K562 (cell line): ENCODE results near the gene NMT1. TPM values are rescaled to one million over a fixed set of nuclear protein-coding genes. Genes with fewer than 3 reads are reported as not detected.

Experiments used
- ATAC-seq: fragments of 200-7000 bp; cut with Tn5 transposase; 3 replicates; pipeline ENCODE4 v1.9.1; 2020; ENCODE audit warnings: moderate library complexity
- BruUV-seq: library from RNA; stranded (reverse); fragments of 400-500 nt; replicated peaks from 2 replicates; lab custom pipeline; 2021; lab: Mats Ljungman, UMichigan
- CTCF ChIA-PET: fragments of 300-600 bp; formaldehyde crosslinking; extraction: SDS; loops from one replicate; lab custom pipeline; 2021; ENCODE audit warnings: low intra/inter-chr PET ratio; lab: Yijun Ruan, JAX
- POLR2A ChIA-PET: fragments of 300-600, 350-650 bp; sonication (Branson Sonifier 250); formaldehyde crosslinking; extraction: SDS; loops from one replicate; lab custom pipeline; 2021; ENCODE audit warnings: antibody characterized with exemption, inconsistent platforms; lab: Yijun Ruan, JAX
- DNase-seq, 4 experiments: peaks; one replicate each; pipeline versions ENCODE4 v3.0.0 to v3.0.0-alpha.2; 2011 to 2018; ENCODE audit warnings: low spot score in 3 of 4, mixed read lengths in 3 of 4; ENCODE audit errors: extremely low read depth in 1 of 4
- FAIRE-seq: peaks from 2 replicates; lab custom pipeline; 2011; peaks lifted over from hg19 to GRCh38; lab: Jason Lieb, UNC
- H2AFZ ChIP-seq: 2 replicates; pipeline ENCODE4 v1.6.0; 2011; ENCODE audit warnings: low read depth, low read length, control low read depth, inconsistent platforms
- H3K27ac ChIP-seq: fragments of 200-600 bp; 3 replicates; pipeline ENCODE4 v1.8.0; 2011; ENCODE audit warnings: low read depth, mild to moderate bottlenecking, control low read depth, inconsistent platforms, low read length, moderate library complexity, mixed read lengths; ENCODE audit errors: extremely low read depth
- H3K27me3 ChIP-seq, 2 experiments: fragments of 300-600 bp in 1 of 2; 2 replicates in 1 of 2; 3 replicates in 1 of 2; pipeline versions ENCODE4 v1.6.0 to v1.8.0; 2011; ENCODE audit warnings: inconsistent platforms in 2 of 2, low read length in 2 of 2, mild to moderate bottlenecking in 1 of 2, mixed read lengths in 1 of 2, moderate library complexity in 1 of 2; ENCODE audit not compliant: control insufficient read depth in 2 of 2, insufficient read depth in 2 of 2
- H3K36me3 ChIP-seq: fragments of 300-600 bp; 3 replicates; pipeline ENCODE4 v1.8.0; 2011; ENCODE audit warnings: mild to moderate bottlenecking, low read length, inconsistent platforms; ENCODE audit not compliant: control insufficient read depth, insufficient read depth
- H3K4me1 ChIP-seq, 2 experiments: fragments of 200-600 bp in 1 of 2; replicated peaks in 1 of 2; 2 replicates in 1 of 2; 3 replicates in 1 of 2; pipeline versions ENCODE4 v1.5.1 to v1.8.0; 2011; ENCODE audit warnings: inconsistent platforms in 2 of 2, low read length in 2 of 2, mild to moderate bottlenecking in 1 of 2, mixed read lengths in 1 of 2, moderate library complexity in 1 of 2; ENCODE audit not compliant: control insufficient read depth in 2 of 2, insufficient read depth in 2 of 2
- H3K4me2 ChIP-seq: 2 replicates; pipeline ENCODE4 v1.6.1; 2011; ENCODE audit warnings: low read length, control low read depth, inconsistent platforms, mixed read lengths; ENCODE audit not compliant: insufficient read depth
- H3K4me3 ChIP-seq: fragments of 200-600 bp; sonication (generic), shearing (Covaris generic); 2 replicates; pipeline ENCODE4 v1.5.1; 2016; ENCODE audit warnings: control low read depth, inconsistent platforms
- H3K79me2 ChIP-seq: fragments of 200-600 bp; 3 replicates; pipeline ENCODE4 v1.8.0; 2011; ENCODE audit warnings: low read length, inconsistent platforms; ENCODE audit not compliant: control insufficient read depth, insufficient read depth
- H3K9ac ChIP-seq, 2 experiments: 2 replicates each; pipeline versions ENCODE4 v1.6.0 to v1.6.1; 2011; ENCODE audit warnings: low read depth in 2 of 2, low read length in 2 of 2, control low read depth in 1 of 2, inconsistent platforms in 1 of 2, mild to moderate bottlenecking in 1 of 2, mixed read lengths in 1 of 2; ENCODE audit not compliant: insufficient read depth in 1 of 2
- H3K9me1 ChIP-seq: one replicate; pipeline ENCODE4 v1.6.0; 2011; ENCODE audit warnings: inconsistent platforms, mild to moderate bottlenecking, low read length, moderate library complexity; ENCODE audit not compliant: control insufficient read depth, insufficient read depth
- H3K9me3 ChIP-seq: replicated peaks from 2 replicates; pipeline ENCODE4 v1.5.1; 2011; ENCODE audit warnings: low read depth, low read length, inconsistent platforms; ENCODE audit not compliant: control insufficient read depth, insufficient read depth
- H4K20me1 ChIP-seq: replicated peaks from 2 replicates; pipeline ENCODE4 v1.6.1; 2011; ENCODE audit warnings: low read length, inconsistent platforms, mixed read lengths; ENCODE audit not compliant: control insufficient read depth, insufficient read depth
- GTF2E2 ChIP-seq: fragments of 200-800 bp; sonication (Bioruptor generic); IDR thresholded peaks from 2 replicates; pipeline ENCODE4 v1.6.1; 2016; ENCODE audit warnings: missing genetic modification characterization, missing compliant biosample characterization
- L3MBTL2 ChIP-seq: fragments of 450-650 bp; IDR thresholded peaks from 2 replicates; pipeline ENCODE4 v1.6.1; 2016; ENCODE audit warnings: mild to moderate bottlenecking, moderate library complexity
- NFE2L1 ChIP-seq: fragments of 450-650 bp; IDR thresholded peaks from 2 replicates; pipeline ENCODE4 v1.6.1; 2016; ENCODE audit warnings: missing genetic modification characterization, low read depth, mild to moderate bottlenecking, missing compliant biosample characterization, moderate library complexity, borderline replicate concordance
- POLR2B ChIP-seq: fragments of 450-650 bp; IDR thresholded peaks from 2 replicates; pipeline ENCODE4 v1.6.1; 2018; ENCODE audit warnings: low read depth; ENCODE audit not compliant: partially characterized antibody
- SRF ChIP-seq, 2 experiments: fragments of 250-450, 450-650 bp in 1 of 2; sonication (Bioruptor Pico) in 1 of 2; sonication (generic) in 1 of 2; formaldehyde crosslinking; IDR thresholded peaks; 2 replicates each; pipeline versions ENCODE4 v1.5.0 to v1.5.1; 2020 to 2022; ENCODE audit warnings: mild to moderate bottlenecking in 1 of 2, missing genetic modification reagents in 1 of 2
- STAG1 ChIP-seq: sonication (generic); formaldehyde crosslinking; IDR thresholded peaks from 2 replicates; pipeline ENCODE4 v1.5.0; 2020; ENCODE audit warnings: missing genetic modification reagents, borderline replicate concordance
- STAT5B ChIP-seq: fragments of 250-450 bp; sonication (Bioruptor Pico); IDR thresholded peaks from 2 replicates; pipeline ENCODE4 v1.8.0; 2021; ENCODE audit warnings: mild to moderate bottlenecking, inconsistent platforms
- TEAD1 ChIP-seq, 2 experiments: fragments of 450-650 bp in 1 of 2; sonication (generic) in 1 of 2; formaldehyde crosslinking; IDR thresholded peaks; 2 replicates each; pipeline versions ENCODE4 v1.4.0 to v1.8.0; 2020 to 2022; ENCODE audit warnings: mild to moderate bottlenecking in 2 of 2, missing genetic modification reagents in 1 of 2
- USF1 ChIP-seq: sonication (generic); formaldehyde crosslinking; IDR thresholded peaks from 2 replicates; pipeline ENCODE4 v1.9.0; 2022; ENCODE audit warnings: mild to moderate bottlenecking, missing genetic modification reagents
- ZBTB7A ChIP-seq: IDR thresholded peaks from 2 replicates; pipeline ENCODE4 v1.6.1; 2011; ENCODE audit warnings: low read depth, mild to moderate bottlenecking, low read length, moderate library complexity, borderline replicate concordance; ENCODE audit not compliant: control insufficient read depth
- ZNF12 ChIP-seq: sonication (generic); formaldehyde crosslinking; IDR thresholded peaks from 2 replicates; pipeline ENCODE4 v1.4.0; 2020; ENCODE audit warnings: mild to moderate bottlenecking, missing genetic modification reagents
- ZNF589 ChIP-seq: fragments of 200-800 bp; sonication (Bioruptor generic); IDR thresholded peaks from 2 replicates; pipeline ENCODE4 v1.6.1; 2016; ENCODE audit warnings: low read depth, missing genetic modification characterization, missing compliant biosample characterization
- WGBS: fragments of 100-300 bp; shearing (Covaris generic); methylation state at CpG from one replicate; pipeline ENCODE4 v1.1.6; 2016; ENCODE audit warnings: low coverage, mixed read lengths; ENCODE audit not compliant: insufficient coverage; ENCODE audit errors: missing lambda C conversion rate; 5-methylcytosine and 5-hydroxymethylcytosine counted together
- in situ Hi-C: fragments of 300-500 bp; cut with MboI; formaldehyde crosslinking; loops from 4 replicates; pipeline ENCODE4 v1.15.0; 2018; ENCODE audit warnings: inconsistent platforms, mixed read lengths
- intact Hi-C: fragments of 100-400 bp; cut with micrococcal nuclease; formaldehyde crosslinking; loops from 2 replicates; pipeline ENCODE4 v1.14.2; 2022
- polyA plus RNA-seq, 8 experiments: library from polyadenylated mRNA; depleted of rRNA in 4 of 8; stranded (reverse) in 5 of 8; unstranded in 3 of 8; fragments of >200 nt; fragmentation: Nextera tagmentation in 2 of 8; fragmentation: Illumina TruSeq in 1 of 8; extraction: Ambion mirVana in 2 of 8; extraction: Trizol in 1 of 8; gene quantifications; 2 replicates each; pipeline versions ENCODE4 v1.2.1 to v1.2.3, GENCODE V29; 2011 to 2014; ENCODE audit warnings: inconsistent platforms in 1 of 8, missing spikeins in 1 of 8
- total RNA-seq, 7 experiments: library from RNA; depleted of rRNA in 6 of 7; stranded (reverse); fragments of >200 nt in 6 of 7; fragmentation: Illumina TruSeq in 2 of 7; extraction: Trizol in 2 of 7; gene quantifications; 2 replicates each; pipeline versions ENCODE4 v1.2.1 to v1.2.3, GENCODE V29; 2011 to 2021; ENCODE audit warnings: low replicate concordance in 1 of 7
- TF ChIP-seq, protein P1 (sequence below): sonication (generic); formaldehyde crosslinking; IDR thresholded peaks from 2 replicates; pipeline ENCODE4 v1.8.0; 2022; ENCODE audit warnings: mild to moderate bottlenecking, missing genetic modification reagents
- TF ChIP-seq, protein P2 (sequence below): fragments of 200-800 bp; sonication (Bioruptor generic); IDR thresholded peaks from 2 replicates; pipeline ENCODE4 v1.6.1; 2017; ENCODE audit warnings: missing genetic modification characterization, missing compliant biosample characterization
- TF ChIP-seq, protein P3 (sequence below): fragments of 450-650 bp; formaldehyde crosslinking; IDR thresholded peaks from 2 replicates; pipeline ENCODE4 v1.4.0; 2020; ENCODE audit warnings: mild to moderate bottlenecking

The NMT1 gene
- total and polyA plus RNA-seq, 9 of the 15 experiments (the other 6 are each of a cell fraction or from before 2014, with no cell fraction given) = 86.7 to 569 (median 213) TPM

DNA sequence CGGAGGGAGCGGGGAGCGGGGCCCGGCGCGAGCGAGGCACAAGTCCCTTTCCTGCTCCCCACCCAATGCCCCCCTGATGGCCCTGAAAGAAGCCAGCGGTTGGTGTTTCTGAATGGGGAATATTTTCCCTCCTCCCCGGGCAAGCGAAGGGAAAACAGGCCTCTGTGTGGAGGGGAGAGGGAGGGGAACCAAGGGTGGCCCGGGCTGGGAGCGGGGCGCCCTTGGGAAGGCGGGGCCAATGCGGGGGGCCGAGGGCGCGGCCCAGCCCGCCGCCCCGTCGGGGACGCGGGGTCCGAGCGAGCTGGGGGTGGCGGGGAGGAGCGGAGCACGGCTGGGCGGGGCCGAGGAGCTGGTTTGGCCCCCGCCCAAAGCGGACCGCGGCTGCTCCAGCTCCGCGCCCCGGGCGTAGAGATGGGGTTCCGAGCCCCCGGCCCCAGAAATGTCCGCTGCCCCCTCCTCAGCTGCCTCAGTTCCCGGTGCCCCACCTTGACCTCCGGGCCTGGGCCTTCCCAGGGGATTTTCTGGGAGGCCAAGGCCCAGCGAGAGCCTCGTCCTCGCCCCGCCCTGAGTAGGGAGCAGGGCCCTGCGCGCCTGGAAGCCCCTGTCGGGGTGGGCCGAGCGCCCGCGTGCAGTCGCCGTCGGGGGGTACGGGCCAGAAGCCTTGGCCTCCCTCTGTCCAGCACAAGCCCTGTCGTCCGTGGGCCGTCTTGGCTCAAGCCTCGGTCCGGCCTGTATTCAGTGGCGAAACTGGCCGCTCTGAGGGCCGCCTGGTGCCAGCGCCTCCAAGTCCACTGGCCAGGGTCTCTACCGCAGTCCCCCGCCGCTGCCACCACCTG is 83.3 kb downstream of the NMT1 start:
- no peaks in the 10 kb centered on the region for H3K9me1 ChIP-seq
- in situ Hi-C loops = no loop called here
- H3K9me3 ChIP-seq = no peaks in the 10 kb centered on the region
- intact Hi-C loops = no loop called here
- peaks cover 31 to 45% of the 10 kb centered on the region in 2 experiments for H3K4me1 ChIP-seq
- H3K79me2 ChIP-seq = peaks cover 27% of the 10 kb centered on the region
- FAIRE-seq (no peak), DNase-seq (peak; percentile 65 to 83 (median 76)), ATAC-seq (peak; percentile 7)
- ChIA-PET CTCF (interaction anchor here (0.7 kb wide), 1 partner anchor 9 kb away, joined by 3 read pairs; no protein-coding TSS in a partner anchor), POLR2A (interaction anchor here (0.6 to 10.1 kb wide), 5 partner anchors 8 to 217 kb away, joined by 3 to 497 read pairs (median 3); partner anchors contain the start of genes ACBD4 and HEXIM2)
- 0 out of 2 replicates have a peak, but pooled peaks cover 2% of the 10 kb centered on the region for H4K20me1 ChIP-seq
- H3K27me3 ChIP-seq = no peaks in the 10 kb centered on the region
- no TSS peak for BruUV-seq
- H3K27ac ChIP-seq = peak overlapping the region; percentile 72; the same call in 2 of the 3 replicates
- H3K36me3 ChIP-seq = no peaks in the 10 kb centered on the region
- peak overlapping the region; percentile 21 for H3K4me3 ChIP-seq
- H3K4me2 ChIP-seq = peak overlapping the region; percentile 62
- 48% methylated on average over 27 of the region's 71 CpGs for WGBS
- peak overlapping the region; percentile 89 for H2AFZ ChIP-seq
- H3K9ac ChIP-seq = peak overlapping the region; percentile 49 to 88; a peak in 3 of 4 replicates
- TF ChIP-seq, protein P1, sequence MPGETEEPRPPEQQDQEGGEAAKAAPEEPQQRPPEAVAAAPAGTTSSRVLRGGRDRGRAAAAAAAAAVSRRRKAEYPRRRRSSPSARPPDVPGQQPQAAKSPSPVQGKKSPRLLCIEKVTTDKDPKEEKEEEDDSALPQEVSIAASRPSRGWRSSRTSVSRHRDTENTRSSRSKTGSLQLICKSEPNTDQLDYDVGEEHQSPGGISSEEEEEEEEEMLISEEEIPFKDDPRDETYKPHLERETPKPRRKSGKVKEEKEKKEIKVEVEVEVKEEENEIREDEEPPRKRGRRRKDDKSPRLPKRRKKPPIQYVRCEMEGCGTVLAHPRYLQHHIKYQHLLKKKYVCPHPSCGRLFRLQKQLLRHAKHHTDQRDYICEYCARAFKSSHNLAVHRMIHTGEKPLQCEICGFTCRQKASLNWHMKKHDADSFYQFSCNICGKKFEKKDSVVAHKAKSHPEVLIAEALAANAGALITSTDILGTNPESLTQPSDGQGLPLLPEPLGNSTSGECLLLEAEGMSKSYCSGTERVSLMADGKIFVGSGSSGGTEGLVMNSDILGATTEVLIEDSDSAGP = no peak
- TF ChIP-seq ZNF589 (no peak), ZNF12 (CRISPR knock-in tag) (no peak), STAT5B (CRISPR knock-in tag) (no peak), USF1 (no peak), SRF (CRISPR knock-in tag; IDR thresholded peaks at IDR 0.05) (0 out of 4 replicates have a peak, but pooled peaks of 1 of the 2 experiments have one; percentile 13), NFE2L1 (tag) (no peak), L3MBTL2 (0 out of 2 replicates have a peak, but pooled peaks have one; percentile 4), ZBTB7A (peak; percentile 72), TEAD1 (CRISPR knock-in tag; IDR thresholded peaks at IDR 0.05) (no peak), POLR2B (no peak), GTF2E2 (tag) (no peak), STAG1 (CRISPR knock-in tag) (0 out of 2 replicates have a peak, but pooled peaks have one; percentile 16)
- TF ChIP-seq, protein P2, sequence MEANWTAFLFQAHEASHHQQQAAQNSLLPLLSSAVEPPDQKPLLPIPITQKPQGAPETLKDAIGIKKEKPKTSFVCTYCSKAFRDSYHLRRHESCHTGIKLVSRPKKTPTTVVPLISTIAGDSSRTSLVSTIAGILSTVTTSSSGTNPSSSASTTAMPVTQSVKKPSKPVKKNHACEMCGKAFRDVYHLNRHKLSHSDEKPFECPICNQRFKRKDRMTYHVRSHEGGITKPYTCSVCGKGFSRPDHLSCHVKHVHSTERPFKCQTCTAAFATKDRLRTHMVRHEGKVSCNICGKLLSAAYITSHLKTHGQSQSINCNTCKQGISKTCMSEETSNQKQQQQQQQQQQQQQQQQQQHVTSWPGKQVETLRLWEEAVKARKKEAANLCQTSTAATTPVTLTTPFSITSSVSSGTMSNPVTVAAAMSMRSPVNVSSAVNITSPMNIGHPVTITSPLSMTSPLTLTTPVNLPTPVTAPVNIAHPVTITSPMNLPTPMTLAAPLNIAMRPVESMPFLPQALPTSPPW (CRISPR knock-in tag) = peak; percentile 82
- TF ChIP-seq, protein P3, sequence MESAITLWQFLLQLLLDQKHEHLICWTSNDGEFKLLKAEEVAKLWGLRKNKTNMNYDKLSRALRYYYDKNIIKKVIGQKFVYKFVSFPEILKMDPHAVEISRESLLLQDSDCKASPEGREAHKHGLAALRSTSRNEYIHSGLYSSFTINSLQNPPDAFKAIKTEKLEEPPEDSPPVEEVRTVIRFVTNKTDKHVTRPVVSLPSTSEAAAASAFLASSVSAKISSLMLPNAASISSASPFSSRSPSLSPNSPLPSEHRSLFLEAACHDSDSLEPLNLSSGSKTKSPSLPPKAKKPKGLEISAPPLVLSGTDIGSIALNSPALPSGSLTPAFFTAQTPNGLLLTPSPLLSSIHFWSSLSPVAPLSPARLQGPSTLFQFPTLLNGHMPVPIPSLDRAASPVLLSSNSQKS (CRISPR knock-in tag) = no peak
